Measurements from ENCODE around the gene P2RX7.

Gene P2RX7

GRCh38 chr12:121117226-121117777 lies 15.4 kb upstream of the P2RX7 start:
- TF ChIP-seq RAD21 (IDR thresholded peaks at IDR 0.05; ENCODE audit: low read depth) (no peak), EGR1 (IDR thresholded peaks at IDR 0.05) (no peak), USF1 (IDR thresholded peaks at IDR 0.05) (peak; percentile 41; the same call in 1 of the 2 replicates)

GRCh38 chr12:121120323-121120722 lies 12.4 kb upstream of the P2RX7 start:
- TF ChIP-seq ZBTB7A (IDR thresholded peaks at IDR 0.05; ENCODE audit: low read depth): no peak
- TF ChIP-seq NFIC (IDR thresholded peaks at IDR 0.05): no peak
- TF ChIP-seq YY1 (IDR thresholded peaks at IDR 0.05; ENCODE audit: low read depth): no peak
- no peak for TF ChIP-seq MAX (IDR thresholded peaks at IDR 0.05)
- TF ChIP-seq TCF12 (IDR thresholded peaks at IDR 0.05; ENCODE audit: low read depth): no peak
- no peak for TF ChIP-seq EGR1 (IDR thresholded peaks at IDR 0.05)
- TF ChIP-seq RAD21 (IDR thresholded peaks at IDR 0.05; ENCODE audit: low read depth): no peak
- TF ChIP-seq TAF1 (IDR thresholded peaks at IDR 0.05; ENCODE audit: low read depth): no peak
- TF ChIP-seq USF1 (IDR thresholded peaks at IDR 0.05): no peak
- no peak for TF ChIP-seq CREB1 (IDR thresholded peaks at IDR 0.05; ENCODE audit: low read depth)

GRCh38 chr12:121120989-121121755 lies 11.5 kb upstream of the P2RX7 start:
- TF ChIP-seq USF1 (IDR thresholded peaks at IDR 0.05) (no peak), REST (IDR thresholded peaks at IDR 0.05; ENCODE audit: low read depth) (no peak), MAX (IDR thresholded peaks at IDR 0.05) (no peak), TEAD4 (IDR thresholded peaks at IDR 0.05) (no peak), TCF12 (IDR thresholded peaks at IDR 0.05; ENCODE audit: low read depth) (no peak), FOXM1 (IDR thresholded peaks at IDR 0.05; ENCODE audit: borderline replicate concordance, low read depth) (no peak), EP300 (IDR thresholded peaks at IDR 0.05; ENCODE audit: borderline replicate concordance) (no peak), YY1 (IDR thresholded peaks at IDR 0.05; ENCODE audit: low read depth) (no peak), CREB1 (IDR thresholded peaks at IDR 0.05; ENCODE audit: low read depth) (no peak), ZBTB7A (IDR thresholded peaks at IDR 0.05; ENCODE audit: low read depth) (no peak), EGR1 (IDR thresholded peaks at IDR 0.05) (no peak), TAF1 (IDR thresholded peaks at IDR 0.05; ENCODE audit: low read depth) (no peak), CEBPB (IDR thresholded peaks at IDR 0.05) (no peak), RAD21 (IDR thresholded peaks at IDR 0.05; ENCODE audit: low read depth) (no peak), NFIC (IDR thresholded peaks at IDR 0.05) (no peak)

GRCh38 chr12:121121805-121122204 lies 10.9 kb upstream of the P2RX7 start:
- TF ChIP-seq YY1 (IDR thresholded peaks at IDR 0.05; ENCODE audit: low read depth): no peak
- no peak for TF ChIP-seq TAF1 (IDR thresholded peaks at IDR 0.05; ENCODE audit: low read depth)
- TF ChIP-seq TEAD4 (IDR thresholded peaks at IDR 0.05): no peak
- TF ChIP-seq CEBPB (IDR thresholded peaks at IDR 0.05): no peak
- no peak for TF ChIP-seq NFIC (IDR thresholded peaks at IDR 0.05)
- TF ChIP-seq RAD21 (IDR thresholded peaks at IDR 0.05; ENCODE audit: low read depth): no peak
- TF ChIP-seq MAX (IDR thresholded peaks at IDR 0.05): no peak
- no peak for TF ChIP-seq ZBTB7A (IDR thresholded peaks at IDR 0.05; ENCODE audit: low read depth)

- TF ChIP-seq EP300 (IDR thresholded peaks at IDR 0.05; ENCODE audit: borderline replicate concordance): no peak
- TF ChIP-seq YY1 (IDR thresholded peaks at IDR 0.05; ENCODE audit: low read depth): no peak
- TF ChIP-seq TCF12 (IDR thresholded peaks at IDR 0.05; ENCODE audit: low read depth): no peak
- no peak for TF ChIP-seq REST (IDR thresholded peaks at IDR 0.05; ENCODE audit: low read depth)
- no peak for TF ChIP-seq MAX (IDR thresholded peaks at IDR 0.05)
- no peak for TF ChIP-seq ZBTB7A (IDR thresholded peaks at IDR 0.05; ENCODE audit: low read depth)
- TF ChIP-seq TEAD4 (IDR thresholded peaks at IDR 0.05): no peak
- no peak for TF ChIP-seq EGR1 (IDR thresholded peaks at IDR 0.05)
- no peak for TF ChIP-seq NFIC (IDR thresholded peaks at IDR 0.05)
- no peak for TF ChIP-seq CREB1 (IDR thresholded peaks at IDR 0.05; ENCODE audit: low read depth)
- TF ChIP-seq FOXM1 (IDR thresholded peaks at IDR 0.05; ENCODE audit: borderline replicate concordance, low read depth): no peak
- TF ChIP-seq RAD21 (IDR thresholded peaks at IDR 0.05; ENCODE audit: low read depth): no peak
- TF ChIP-seq TAF1 (IDR thresholded peaks at IDR 0.05; ENCODE audit: low read depth): no peak
- no peak for TF ChIP-seq USF1 (IDR thresholded peaks at IDR 0.05)
- TF ChIP-seq CEBPB (IDR thresholded peaks at IDR 0.05): no peak
Measured at GRCh38 chr12:121123488-121123887, 9.2 kb upstream of the P2RX7 start.
